ENCODE results near the gene GUCY2D. TPM values are rescaled to one million over a fixed set of nuclear protein-coding genes. Genes with fewer than 3 reads are reported as not detected.

GUCY2D gene
- total RNA-seq, 1 donor from 2014 or later = 0.69 TPM

GRCh38 chr17:8038954-8039610, 36.7 kb downstream of the GUCY2D start, which contains the start of gene ALOX15B:
Gene ALOX15B, plus strand, starts transcription at chr17:8039059. Its CDS starts 97 bp downstream, at chr17:8039156.
- TF ChIP-seq, protein P1, sequence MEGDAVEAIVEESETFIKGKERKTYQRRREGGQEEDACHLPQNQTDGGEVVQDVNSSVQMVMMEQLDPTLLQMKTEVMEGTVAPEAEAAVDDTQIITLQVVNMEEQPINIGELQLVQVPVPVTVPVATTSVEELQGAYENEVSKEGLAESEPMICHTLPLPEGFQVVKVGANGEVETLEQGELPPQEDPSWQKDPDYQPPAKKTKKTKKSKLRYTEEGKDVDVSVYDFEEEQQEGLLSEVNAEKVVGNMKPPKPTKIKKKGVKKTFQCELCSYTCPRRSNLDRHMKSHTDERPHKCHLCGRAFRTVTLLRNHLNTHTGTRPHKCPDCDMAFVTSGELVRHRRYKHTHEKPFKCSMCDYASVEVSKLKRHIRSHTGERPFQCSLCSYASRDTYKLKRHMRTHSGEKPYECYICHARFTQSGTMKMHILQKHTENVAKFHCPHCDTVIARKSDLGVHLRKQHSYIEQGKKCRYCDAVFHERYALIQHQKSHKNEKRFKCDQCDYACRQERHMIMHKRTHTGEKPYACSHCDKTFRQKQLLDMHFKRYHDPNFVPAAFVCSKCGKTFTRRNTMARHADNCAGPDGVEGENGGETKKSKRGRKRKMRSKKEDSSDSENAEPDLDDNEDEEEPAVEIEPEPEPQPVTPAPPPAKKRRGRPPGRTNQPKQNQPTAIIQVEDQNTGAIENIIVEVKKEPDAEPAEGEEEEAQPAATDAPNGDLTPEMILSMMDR (IDR thresholded peaks at IDR 0.05; ENCODE audit: unreplicated experiment) = no peak
- no peak for DNase-seq (ENCODE audit: low spot score in 2 of 2, unreplicated experiment in 2 of 2)
- Mint-ChIP-seq H3K27me3 (ENCODE audit: low read depth) (peaks cover 22% of the 10 kb centered on the region), H3K4me1 (peaks cover 10% of the 10 kb centered on the region), H3K27ac (no peak within 1 kb of the TSS), H3K9me3 (peaks cover 4% of the 10 kb centered on the region), H3K36me3 (no peaks in the 10 kb centered on the region), H3K4me3 (no peak within 1 kb of the TSS)

DNA sequence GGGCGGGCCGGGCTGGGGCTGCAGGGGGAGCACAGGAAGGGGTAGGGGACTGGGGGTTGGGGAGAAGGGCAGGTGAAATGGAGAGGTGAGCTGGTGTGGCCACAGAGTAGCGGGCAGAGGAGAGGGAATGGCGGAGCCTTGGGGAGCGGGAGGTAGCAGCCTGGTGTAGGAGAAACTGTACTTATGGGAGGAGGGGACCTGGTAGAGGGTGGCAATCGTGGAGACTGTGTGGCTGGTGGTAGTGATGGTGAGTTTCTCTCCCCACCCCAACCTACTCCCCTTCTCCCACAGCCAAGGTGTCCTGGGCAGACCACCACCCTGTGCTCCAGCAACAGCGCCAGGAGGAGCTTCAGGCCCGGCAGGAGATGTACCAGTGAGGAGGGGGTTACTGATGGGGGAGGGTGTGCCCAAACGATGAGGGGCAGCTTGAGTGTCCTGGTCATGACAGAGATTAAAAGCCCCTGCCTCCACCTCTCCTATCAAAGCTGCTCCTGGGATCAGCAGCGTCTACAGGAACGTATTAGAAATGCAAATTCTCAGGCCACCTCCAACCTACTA, 37.3 kb downstream of the GUCY2D start:
- peaks cover 19% of the 10 kb centered on the region for H3K27me3 Mint-ChIP-seq (ENCODE audit: low read depth)
- H3K27ac Mint-ChIP-seq = no peak overlapping the region
- H3K36me3 Mint-ChIP-seq = no peaks in the 10 kb centered on the region
- H3K9me3 Mint-ChIP-seq = peaks cover 4% of the 10 kb centered on the region
- no peak overlapping the region for H3K4me3 Mint-ChIP-seq
- TF ChIP-seq, protein P1 (IDR thresholded peaks at IDR 0.05; ENCODE audit: unreplicated experiment) = no peak
- peaks cover 10% of the 10 kb centered on the region for H3K4me1 Mint-ChIP-seq
- DNase-seq (ENCODE audit: low spot score in 2 of 2, unreplicated experiment in 2 of 2) = no peak

- no peak for DNase-seq (ENCODE audit: low spot score in 2 of 2, unreplicated experiment in 2 of 2)
- TF ChIP-seq, protein P1 (IDR thresholded peaks at IDR 0.05; ENCODE audit: unreplicated experiment) = peak; percentile 55
- Mint-ChIP-seq H3K36me3 (no peaks in the 10 kb centered on the region), H3K27me3 (ENCODE audit: low read depth) (peaks cover 23% of the 10 kb centered on the region), H3K4me1 (peaks cover 10% of the 10 kb centered on the region), H3K9me3 (peaks cover 4% of the 10 kb centered on the region), H3K27ac (peak overlapping the region; percentile 90), H3K4me3 (no peak overlapping the region)
Measured at GRCh38 chr17:8041249-8041928, 39.0 kb downstream of the GUCY2D start.

GRCh38 chr17:8041979-8042378, 39.6 kb downstream of the GUCY2D start:
- Mint-ChIP-seq H3K4me1 (peaks cover 10% of the 10 kb centered on the region), H3K27ac (no peak overlapping the region), H3K4me3 (no peak overlapping the region), H3K36me3 (no peaks in the 10 kb centered on the region), H3K9me3 (peaks cover 4% of the 10 kb centered on the region), H3K27me3 (ENCODE audit: low read depth) (peaks cover 29% of the 10 kb centered on the region)
- TF ChIP-seq, protein P1 (IDR thresholded peaks at IDR 0.05; ENCODE audit: unreplicated experiment) = no peak
- DNase-seq (ENCODE audit: low spot score in 2 of 2, unreplicated experiment in 2 of 2) = no peak

DNA sequence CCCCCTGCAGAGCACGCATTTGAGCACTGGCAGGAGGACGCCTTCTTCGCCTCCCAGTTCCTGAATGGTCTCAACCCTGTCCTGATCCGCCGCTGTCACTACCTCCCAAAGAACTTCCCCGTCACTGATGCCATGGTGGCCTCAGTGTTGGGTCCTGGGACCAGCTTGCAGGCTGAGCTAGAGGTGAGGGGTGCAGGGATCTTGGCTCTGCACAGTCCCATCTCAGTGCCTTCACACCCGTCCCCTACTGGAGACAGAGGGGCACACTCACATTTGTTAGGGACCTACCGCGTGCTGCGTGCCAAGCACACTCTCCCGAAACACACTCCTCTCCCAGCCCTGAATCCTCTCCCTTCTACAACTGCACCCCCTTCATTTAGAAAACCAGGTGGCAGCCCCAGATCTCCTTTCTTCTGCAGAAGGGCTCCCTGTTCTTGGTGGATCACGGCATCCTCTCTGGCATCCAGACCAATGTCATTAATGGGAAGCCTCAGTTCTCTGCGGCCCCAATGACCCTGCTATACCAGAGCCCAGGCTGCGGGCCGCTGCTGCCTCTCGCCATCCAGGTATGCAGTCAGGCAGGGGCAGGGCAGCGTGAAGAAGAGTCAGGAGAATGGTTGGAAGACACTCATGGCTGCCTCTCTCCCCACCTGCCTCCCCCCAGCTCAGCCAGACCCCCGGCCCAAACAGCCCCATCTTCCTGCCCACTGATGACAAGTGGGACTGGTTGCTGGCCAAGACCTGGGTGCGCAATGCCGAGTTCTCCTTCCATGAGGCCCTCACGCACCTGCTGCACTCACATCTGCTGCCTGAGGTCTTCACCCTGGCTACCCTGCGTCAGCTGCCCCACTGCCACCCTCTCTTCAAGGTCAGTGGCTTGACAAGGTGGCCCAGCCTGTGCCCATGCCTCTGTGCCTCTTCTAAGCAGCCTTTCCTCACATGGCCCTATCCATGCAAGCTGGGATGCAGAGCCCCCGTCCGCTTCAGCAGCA, 42.7 kb downstream of the GUCY2D start:
- TF ChIP-seq, protein P1 (IDR thresholded peaks at IDR 0.05; ENCODE audit: unreplicated experiment) = no peak
- Mint-ChIP-seq H3K27me3 (ENCODE audit: low read depth) (peaks cover 29% of the 10 kb centered on the region), H3K36me3 (no peaks in the 10 kb centered on the region), H3K9me3 (no peaks in the 10 kb centered on the region), H3K4me1 (peaks cover 10% of the 10 kb centered on the region), H3K27ac (no peak overlapping the region), H3K4me3 (no peak overlapping the region)
- DNase-seq (ENCODE audit: low spot score in 2 of 2, unreplicated experiment in 2 of 2) = no peak
